ENCODE results near the gene DENND6A.
A peak's percentile ranks its signal among the peaks of the same experiment; 100 is the strongest.

Gene DENND6A

DNA sequence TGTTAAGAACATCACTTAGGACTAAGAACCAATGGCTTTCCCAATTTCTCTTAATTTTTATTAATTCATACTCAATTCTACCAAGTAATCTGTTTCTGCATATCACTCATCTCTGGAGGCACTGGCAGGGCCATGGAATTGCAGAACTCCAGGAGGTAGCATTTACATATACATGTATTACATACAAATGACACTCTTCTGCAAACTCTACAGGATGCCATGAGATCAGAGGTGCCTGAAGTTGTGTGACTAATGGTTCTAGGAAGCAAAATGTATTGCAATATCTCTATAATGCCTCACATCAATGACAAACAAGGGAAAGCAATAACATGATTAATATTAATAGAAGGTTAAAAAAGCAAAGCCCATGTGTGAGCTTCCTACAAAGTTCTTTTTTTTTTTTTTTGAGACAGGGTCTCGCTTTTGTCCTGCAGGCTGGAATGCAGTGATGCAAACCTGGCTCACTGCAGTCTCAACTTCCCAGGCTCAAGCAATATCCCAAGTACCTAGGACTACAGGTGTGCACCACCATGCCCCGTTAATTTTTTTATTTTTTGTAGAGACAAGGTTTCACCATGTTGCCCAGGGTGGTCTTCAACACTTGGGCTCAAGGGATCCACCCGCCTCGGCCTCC, 33.0 kb downstream of the DENND6A start:
- H3K27ac ChIP-seq (ENCODE audit: poor library complexity, severe bottlenecking), result peak overlapping the region; percentile 45
- peaks cover 16% of the 10 kb centered on the region for H3K4me1 ChIP-seq (ENCODE audit: insufficient read depth, poor library complexity, severe bottlenecking)
- H3K27me3 ChIP-seq (ENCODE audit: insufficient read depth, poor library complexity, severe bottlenecking), result no peaks in the 10 kb centered on the region
- no peak overlapping the region for H3K4me3 ChIP-seq (ENCODE audit: severe bottlenecking)
- ATAC-seq (ENCODE audit: low read depth) (peak; percentile 44; the same call in 2 of the 3 replicates), DNase-seq (ENCODE audit: low spot score) (no peak)
- H3K9me3 ChIP-seq (ENCODE audit: severe bottlenecking), result no peaks in the 10 kb centered on the region
- TF ChIP-seq, protein P1, sequence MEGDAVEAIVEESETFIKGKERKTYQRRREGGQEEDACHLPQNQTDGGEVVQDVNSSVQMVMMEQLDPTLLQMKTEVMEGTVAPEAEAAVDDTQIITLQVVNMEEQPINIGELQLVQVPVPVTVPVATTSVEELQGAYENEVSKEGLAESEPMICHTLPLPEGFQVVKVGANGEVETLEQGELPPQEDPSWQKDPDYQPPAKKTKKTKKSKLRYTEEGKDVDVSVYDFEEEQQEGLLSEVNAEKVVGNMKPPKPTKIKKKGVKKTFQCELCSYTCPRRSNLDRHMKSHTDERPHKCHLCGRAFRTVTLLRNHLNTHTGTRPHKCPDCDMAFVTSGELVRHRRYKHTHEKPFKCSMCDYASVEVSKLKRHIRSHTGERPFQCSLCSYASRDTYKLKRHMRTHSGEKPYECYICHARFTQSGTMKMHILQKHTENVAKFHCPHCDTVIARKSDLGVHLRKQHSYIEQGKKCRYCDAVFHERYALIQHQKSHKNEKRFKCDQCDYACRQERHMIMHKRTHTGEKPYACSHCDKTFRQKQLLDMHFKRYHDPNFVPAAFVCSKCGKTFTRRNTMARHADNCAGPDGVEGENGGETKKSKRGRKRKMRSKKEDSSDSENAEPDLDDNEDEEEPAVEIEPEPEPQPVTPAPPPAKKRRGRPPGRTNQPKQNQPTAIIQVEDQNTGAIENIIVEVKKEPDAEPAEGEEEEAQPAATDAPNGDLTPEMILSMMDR (IDR thresholded peaks at IDR 0.05; ENCODE audit: poor library complexity, severe bottlenecking), result no peak
- peaks cover 87% of the 10 kb centered on the region for H3K36me3 ChIP-seq (ENCODE audit: low read depth)

DNA sequence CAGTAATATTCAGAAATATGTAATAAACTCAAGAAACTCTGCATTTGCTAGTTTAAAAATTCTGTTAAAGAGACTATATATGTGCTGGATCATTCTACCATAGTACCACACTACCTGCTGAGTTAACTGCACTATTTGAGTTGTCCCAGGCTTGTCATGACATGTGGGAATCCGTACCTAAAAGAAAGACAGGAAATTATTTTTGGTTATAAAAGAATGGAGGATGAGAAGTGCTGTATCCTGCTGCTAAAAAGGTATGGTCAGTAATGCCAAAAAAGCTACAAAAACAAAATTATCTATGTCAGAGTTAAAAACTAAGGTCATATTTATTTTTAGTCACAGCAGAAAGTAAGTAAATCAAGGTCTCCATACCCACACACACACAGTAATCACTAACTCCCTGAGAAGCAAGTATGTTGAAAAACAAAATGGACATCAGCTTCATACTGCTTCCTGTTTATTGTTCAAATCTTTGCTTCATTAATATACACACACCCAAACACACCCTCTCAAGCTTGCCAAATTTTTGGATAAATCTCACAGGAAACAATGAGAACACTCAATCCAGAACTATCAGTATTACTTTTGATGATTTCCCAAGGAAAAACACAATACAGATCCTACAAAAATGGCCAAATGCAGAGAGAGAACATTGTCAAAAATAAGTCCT, 33.7 kb downstream of the DENND6A start:
- DNase-seq (ENCODE audit: low spot score) (no peak), ATAC-seq (ENCODE audit: low read depth) (peak; percentile 45; the same call in 1 of the 3 replicates)
- Histone ChIP-seq H3K27me3 (ENCODE audit: insufficient read depth, poor library complexity, severe bottlenecking) (no peaks in the 10 kb centered on the region), H3K4me1 (ENCODE audit: insufficient read depth, poor library complexity, severe bottlenecking) (peaks cover 16% of the 10 kb centered on the region), H3K9me3 (ENCODE audit: severe bottlenecking) (no peaks in the 10 kb centered on the region), H3K27ac (ENCODE audit: poor library complexity, severe bottlenecking) (peak overlapping the region; percentile 45), H3K4me3 (ENCODE audit: severe bottlenecking) (no peak overlapping the region), H3K36me3 (ENCODE audit: low read depth) (peaks cover 89% of the 10 kb centered on the region)
- TF ChIP-seq, protein P1 (IDR thresholded peaks at IDR 0.05; ENCODE audit: poor library complexity, severe bottlenecking), result no peak

DNA sequence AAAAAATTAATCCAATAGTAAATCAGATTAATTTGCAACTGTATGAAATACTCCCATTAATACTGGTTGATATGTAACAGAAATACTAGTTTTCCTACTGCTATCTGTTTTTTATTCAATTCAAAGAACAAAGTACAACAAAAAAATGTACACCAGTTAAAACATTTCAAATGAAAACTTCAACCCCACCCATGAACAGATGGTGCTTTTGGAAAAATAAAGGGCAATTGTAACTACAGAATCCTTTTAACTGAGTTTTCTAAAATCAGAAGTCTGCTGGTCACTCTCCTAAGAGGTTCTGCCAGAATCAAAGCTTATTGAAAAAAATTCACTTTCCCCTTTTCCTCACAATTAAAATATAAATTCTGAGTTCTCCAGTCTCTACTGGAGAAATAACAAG, 34.3 kb downstream of the DENND6A start:
- peaks cover 16% of the 10 kb centered on the region for H3K4me1 ChIP-seq (ENCODE audit: insufficient read depth, poor library complexity, severe bottlenecking)
- TF ChIP-seq, protein P1 (IDR thresholded peaks at IDR 0.05; ENCODE audit: poor library complexity, severe bottlenecking), result no peak
- no peaks in the 10 kb centered on the region for H3K9me3 ChIP-seq (ENCODE audit: severe bottlenecking)
- peak overlapping the region; percentile 45 for H3K27ac ChIP-seq (ENCODE audit: poor library complexity, severe bottlenecking)
- no peaks in the 10 kb centered on the region for H3K27me3 ChIP-seq (ENCODE audit: insufficient read depth, poor library complexity, severe bottlenecking)
- peaks cover 83% of the 10 kb centered on the region for H3K36me3 ChIP-seq (ENCODE audit: low read depth)
- no peak overlapping the region for H3K4me3 ChIP-seq (ENCODE audit: severe bottlenecking)
- ATAC-seq (ENCODE audit: low read depth), result no peak
- no peak for DNase-seq (ENCODE audit: low spot score)

DNA sequence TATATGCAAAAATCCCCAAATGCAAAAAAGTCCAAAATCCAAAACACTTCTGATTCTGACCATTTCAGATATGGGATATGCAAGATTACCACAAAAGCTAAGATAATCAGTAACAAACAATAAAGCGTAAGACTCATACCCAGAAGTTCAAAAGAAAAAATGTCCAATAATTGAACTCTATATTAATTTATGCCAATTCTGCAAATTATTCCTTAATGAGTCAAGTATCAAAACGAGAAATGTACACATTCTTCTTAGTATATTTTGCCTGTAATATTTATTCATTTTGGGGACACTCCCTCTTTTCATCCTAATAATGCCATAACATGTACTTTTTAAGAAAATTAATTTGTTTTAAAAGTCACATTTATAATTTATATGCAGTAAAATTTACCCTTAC, 37.1 kb downstream of the DENND6A start:
- DNase-seq (ENCODE audit: low spot score), result no peak
- H3K27me3 ChIP-seq (ENCODE audit: insufficient read depth, poor library complexity, severe bottlenecking), result no peaks in the 10 kb centered on the region
- no peak overlapping the region for H3K27ac ChIP-seq (ENCODE audit: poor library complexity, severe bottlenecking)
- H3K9me3 ChIP-seq (ENCODE audit: severe bottlenecking), result no peaks in the 10 kb centered on the region
- TF ChIP-seq, protein P1 (IDR thresholded peaks at IDR 0.05; ENCODE audit: poor library complexity, severe bottlenecking), result no peak
- no peak for ATAC-seq (ENCODE audit: low read depth)
- H3K36me3 ChIP-seq (ENCODE audit: low read depth), result peaks cover 83% of the 10 kb centered on the region
- no peak overlapping the region for H3K4me3 ChIP-seq (ENCODE audit: severe bottlenecking)
- H3K4me1 ChIP-seq (ENCODE audit: insufficient read depth, poor library complexity, severe bottlenecking), result peaks cover 16% of the 10 kb centered on the region

DNA sequence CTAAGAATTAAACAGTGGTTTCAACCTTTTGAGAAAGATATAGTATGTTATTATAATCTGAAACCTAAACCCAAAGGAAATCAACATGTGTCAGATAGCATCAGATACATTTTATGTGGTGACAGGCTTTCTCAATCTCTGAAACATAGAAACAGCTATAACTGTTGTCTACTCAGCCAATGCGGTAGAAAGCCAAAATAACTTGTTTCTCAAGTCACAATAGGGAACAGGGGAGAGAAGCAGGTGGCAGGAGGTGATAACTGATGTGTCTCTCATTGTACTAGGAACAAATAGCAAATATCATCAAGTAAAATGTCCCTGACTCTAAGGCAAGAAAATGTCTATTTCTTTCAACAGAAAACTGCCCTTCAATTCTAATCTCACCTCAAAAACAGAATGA, 38.6 kb downstream of the DENND6A start:
- no peak for ATAC-seq (ENCODE audit: low read depth)
- H3K4me1 ChIP-seq (ENCODE audit: insufficient read depth, poor library complexity, severe bottlenecking), result peaks cover 10% of the 10 kb centered on the region
- no peaks in the 10 kb centered on the region for H3K27me3 ChIP-seq (ENCODE audit: insufficient read depth, poor library complexity, severe bottlenecking)
- TF ChIP-seq, protein P1 (IDR thresholded peaks at IDR 0.05; ENCODE audit: poor library complexity, severe bottlenecking), result no peak
- H3K36me3 ChIP-seq (ENCODE audit: low read depth), result peaks cover 79% of the 10 kb centered on the region
- no peak for DNase-seq (ENCODE audit: low spot score)
- H3K9me3 ChIP-seq (ENCODE audit: severe bottlenecking), result no peaks in the 10 kb centered on the region
- no peak overlapping the region for H3K4me3 ChIP-seq (ENCODE audit: severe bottlenecking)
- no peak overlapping the region for H3K27ac ChIP-seq (ENCODE audit: poor library complexity, severe bottlenecking)

Measured in RWPE2 (cell line).